ENCODE data around the gene FBXL13. TPM values are rescaled to one million over a fixed set of nuclear protein-coding genes. Genes with fewer than 3 reads are reported as not detected.

FBXL13 gene
- total and polyA plus RNA-seq, 10 of the 15 experiments (the other 5 are each of a cell fraction or from before 2014, with no cell fraction given), result 0.08 to 0.95 (median 0.28) TPM; not detected in 2

- TF ChIP-seq RCOR1 (conservative IDR thresholded peaks at IDR 0.05; ENCODE audit: low read depth, low read length) (no peak), POLR2AphosphoS5 (IDR thresholded peaks at IDR 0.05; ENCODE audit: low read length) (no peak), BMI1 (IDR thresholded peaks at IDR 0.05; ENCODE audit: borderline replicate concordance) (no peak), E4F1 (IDR thresholded peaks at IDR 0.05; ENCODE audit: borderline replicate concordance, partially characterized antibody) (no peak), RBBP5 (conservative IDR thresholded peaks at IDR 0.05) (no peak), EZH2 (IDR thresholded peaks at IDR 0.05; ENCODE audit: borderline replicate concordance, control insufficient read depth, low read depth, low read length) (no peak), TCF12 (IDR thresholded peaks at IDR 0.05; ENCODE audit: low read depth, low read length) (no peak), ZNF207 (IDR thresholded peaks at IDR 0.05; ENCODE audit: borderline replicate concordance) (no peak), RELA (IDR thresholded peaks at IDR 0.05; ENCODE audit: borderline replicate concordance, partially characterized antibody) (no peak), SUPT20H (IDR thresholded peaks at IDR 0.05; ENCODE audit: borderline replicate concordance, control insufficient read depth, low read depth, low read length) (no peak), EED (IDR thresholded peaks at IDR 0.05; ENCODE audit: low read depth) (0 out of 2 replicates have a peak, but pooled peaks have one; percentile 23), HDGF (IDR thresholded peaks at IDR 0.05) (no peak), USF1 (IDR thresholded peaks at IDR 0.05; ENCODE audit: borderline replicate concordance, extremely low read length, insufficient read depth, low read depth, low read length) (no peak), FOS (IDR thresholded peaks at IDR 0.05; ENCODE audit: borderline replicate concordance, extremely low read depth, insufficient read length) (no peak), USF2 (IDR thresholded peaks at IDR 0.05; ENCODE audit: borderline replicate concordance, low read depth, low read length) (no peak)
- TF ChIP-seq, protein P1, sequence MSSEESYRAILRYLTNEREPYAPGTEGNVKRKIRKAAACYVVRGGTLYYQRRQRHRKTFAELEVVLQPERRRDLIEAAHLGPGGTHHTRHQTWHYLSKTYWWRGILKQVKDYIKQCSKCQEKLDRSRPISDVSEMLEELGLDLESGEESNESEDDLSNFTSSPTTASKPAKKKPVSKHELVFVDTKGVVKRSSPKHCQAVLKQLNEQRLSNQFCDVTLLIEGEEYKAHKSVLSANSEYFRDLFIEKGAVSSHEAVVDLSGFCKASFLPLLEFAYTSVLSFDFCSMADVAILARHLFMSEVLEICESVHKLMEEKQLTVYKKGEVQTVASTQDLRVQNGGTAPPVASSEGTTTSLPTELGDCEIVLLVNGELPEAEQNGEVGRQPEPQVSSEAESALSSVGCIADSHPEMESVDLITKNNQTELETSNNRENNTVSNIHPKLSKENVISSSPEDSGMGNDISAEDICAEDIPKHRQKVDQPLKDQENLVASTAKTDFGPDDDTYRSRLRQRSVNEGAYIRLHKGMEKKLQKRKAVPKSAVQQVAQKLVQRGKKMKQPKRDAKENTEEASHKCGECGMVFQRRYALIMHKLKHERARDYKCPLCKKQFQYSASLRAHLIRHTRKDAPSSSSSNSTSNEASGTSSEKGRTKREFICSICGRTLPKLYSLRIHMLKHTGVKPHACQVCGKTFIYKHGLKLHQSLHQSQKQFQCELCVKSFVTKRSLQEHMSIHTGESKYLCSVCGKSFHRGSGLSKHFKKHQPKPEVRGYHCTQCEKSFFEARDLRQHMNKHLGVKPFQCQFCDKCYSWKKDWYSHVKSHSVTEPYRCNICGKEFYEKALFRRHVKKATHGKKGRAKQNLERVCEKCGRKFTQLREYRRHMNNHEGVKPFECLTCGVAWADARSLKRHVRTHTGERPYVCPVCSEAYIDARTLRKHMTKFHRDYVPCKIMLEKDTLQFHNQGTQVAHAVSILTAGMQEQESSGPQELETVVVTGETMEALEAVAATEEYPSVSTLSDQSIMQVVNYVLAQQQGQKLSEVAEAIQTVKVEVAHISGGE (CRISPR knock-in tag; IDR thresholded peaks at IDR 0.05), result no peak
- TF ChIP-seq, protein P2, sequence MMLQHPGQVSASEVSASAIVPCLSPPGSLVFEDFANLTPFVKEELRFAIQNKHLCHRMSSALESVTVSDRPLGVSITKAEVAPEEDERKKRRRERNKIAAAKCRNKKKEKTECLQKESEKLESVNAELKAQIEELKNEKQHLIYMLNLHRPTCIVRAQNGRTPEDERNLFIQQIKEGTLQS (IDR thresholded peaks at IDR 0.05; ENCODE audit: borderline replicate concordance, extremely low read depth, low read depth, low read length), result no peak
Observed at GRCh38 chr7:102834999-102835398, 239.6 kb downstream of the FBXL13 start (continued).

Data from GM12878 (cell line).